OCI-LY7 (cell line): Measurements from ENCODE around the gene SULF2. TPM values are rescaled to one million over a fixed set of nuclear protein-coding genes. Genes with fewer than 3 reads are reported as not detected.

Source experiments
- BruUV-seq: library from RNA; stranded (reverse); fragments of 400-500 nt; replicated peaks from 2 replicates; lab custom pipeline; 2021; lab: Mats Ljungman, UMichigan
- CTCF ChIA-PET: fragments of 300-600 bp; sonication (Branson Sonifier 250); formaldehyde crosslinking; loops from one replicate; lab custom pipeline; 2022; ENCODE audit warnings: antibody characterized with exemption; ENCODE audit not compliant: unreplicated experiment; lab: Charles Lee
- POLR2A ChIA-PET: fragments of 300-600 bp; sonication (Branson Sonifier 250); formaldehyde crosslinking; loops from one replicate; lab custom pipeline; 2022; ENCODE audit warnings: antibody characterized with exemption; lab: Charles Lee
- DNase-seq: peaks from one replicate; pipeline ENCODE4 v3.0.0-alpha.2; 2015; ENCODE audit warnings: low spot score
- H2AFZ ChIP-seq: fragments of 200-600 bp; sonication (generic), shearing (Covaris generic); 2 replicates; pipeline ENCODE4 v1.6.1; 2014; ENCODE audit warnings: mild to moderate bottlenecking, antibody characterized with exemption, low read length, moderate library complexity
- H3K27ac ChIP-seq: fragments of 200-600 bp; sonication (generic); 2 replicates; pipeline ENCODE4 v1.5.1; 2014; ENCODE audit warnings: mixed run types, low read depth, mild to moderate bottlenecking, moderate library complexity, low read length, inconsistent platforms; ENCODE audit not compliant: poor library complexity, severe bottlenecking
- H3K36me3 ChIP-seq: fragments of 200-600 bp; sonication (generic); 2 replicates; pipeline ENCODE4 v1.6.1; 2014; ENCODE audit warnings: mild to moderate bottlenecking, antibody characterized with exemption, low read length, moderate library complexity, mixed read lengths; ENCODE audit not compliant: insufficient read depth
- H3K4me1 ChIP-seq: fragments of 200-600 bp; sonication (generic); 2 replicates; pipeline ENCODE4 v1.5.1; 2014; ENCODE audit warnings: mild to moderate bottlenecking, low read length; ENCODE audit not compliant: insufficient read depth, poor library complexity, severe bottlenecking
- H3K4me2 ChIP-seq: fragments of 200-600 bp; sonication (generic); 2 replicates; pipeline ENCODE4 v1.6.1; 2014; ENCODE audit warnings: mild to moderate bottlenecking, low read length
- H3K4me3 ChIP-seq: fragments of 200-600 bp; sonication (generic); 2 replicates; pipeline ENCODE4 v1.5.1; 2014; ENCODE audit warnings: mild to moderate bottlenecking, low read depth, low read length; ENCODE audit not compliant: poor library complexity, severe bottlenecking
- H3K79me2 ChIP-seq: fragments of 200-600 bp; sonication (generic); 2 replicates; pipeline ENCODE4 v1.6.1; 2016; ENCODE audit warnings: low read depth, mild to moderate bottlenecking, low read length, moderate library complexity, mixed read lengths; ENCODE audit not compliant: insufficient read depth
- H3K9me2 ChIP-seq: fragments of 200-600 bp; sonication (generic); 2 replicates; pipeline ENCODE4 v1.6.1; 2016; ENCODE audit warnings: mild to moderate bottlenecking, low read length, mixed read lengths; ENCODE audit not compliant: insufficient read depth
- H3K9me3 ChIP-seq: fragments of 200-600 bp; sonication (generic); 2 replicates; pipeline ENCODE4 v1.6.1; 2014; ENCODE audit warnings: mild to moderate bottlenecking, mixed run types, low read length, mixed read lengths
- H4K20me1 ChIP-seq: fragments of 200-600 bp; sonication (generic); 2 replicates; pipeline ENCODE4 v1.6.1; 2014; ENCODE audit warnings: mild to moderate bottlenecking, antibody characterized with exemption, low read length, moderate library complexity, mixed read lengths; ENCODE audit not compliant: insufficient read depth
- EZH2phosphoT487 ChIP-seq: fragments of 200-600 bp; sonication (generic); IDR thresholded peaks from 2 replicates; pipeline ENCODE4 v1.6.1; 2018; ENCODE audit warnings: low read depth, borderline replicate concordance, mild to moderate bottlenecking, mixed run types, antibody characterized with exemption, low read length, moderate library complexity, mixed read lengths
- intact Hi-C: fragments of 100-400 bp; cut with micrococcal nuclease; formaldehyde crosslinking; loops from one replicate; pipeline ENCODE4 v1.10.0; 2022; ENCODE audit not compliant: unreplicated experiment
- total RNA-seq, 2 experiments: library from RNA; depleted of rRNA in 1 of 2; stranded (reverse); fragments of >200 nt in 1 of 2; shearing (Covaris generic) in 1 of 2; gene quantifications; 2 replicates each; pipeline ENCODE4 v1.2.3, GENCODE V29; 2014 to 2022
- TF ChIP-seq, protein P1 (sequence below): fragments of 200-600 bp; sonication (generic); conservative IDR thresholded peaks from 2 replicates; pipeline ENCODE4 v1.5.1; 2014; ENCODE audit warnings: mild to moderate bottlenecking, antibody characterized with exemption, low read length, moderate library complexity, mixed read lengths

SULF2 gene
- total RNA-seq, 2 experiments from 2014 or later, result 0.03 to 0.51 TPM

DNA sequence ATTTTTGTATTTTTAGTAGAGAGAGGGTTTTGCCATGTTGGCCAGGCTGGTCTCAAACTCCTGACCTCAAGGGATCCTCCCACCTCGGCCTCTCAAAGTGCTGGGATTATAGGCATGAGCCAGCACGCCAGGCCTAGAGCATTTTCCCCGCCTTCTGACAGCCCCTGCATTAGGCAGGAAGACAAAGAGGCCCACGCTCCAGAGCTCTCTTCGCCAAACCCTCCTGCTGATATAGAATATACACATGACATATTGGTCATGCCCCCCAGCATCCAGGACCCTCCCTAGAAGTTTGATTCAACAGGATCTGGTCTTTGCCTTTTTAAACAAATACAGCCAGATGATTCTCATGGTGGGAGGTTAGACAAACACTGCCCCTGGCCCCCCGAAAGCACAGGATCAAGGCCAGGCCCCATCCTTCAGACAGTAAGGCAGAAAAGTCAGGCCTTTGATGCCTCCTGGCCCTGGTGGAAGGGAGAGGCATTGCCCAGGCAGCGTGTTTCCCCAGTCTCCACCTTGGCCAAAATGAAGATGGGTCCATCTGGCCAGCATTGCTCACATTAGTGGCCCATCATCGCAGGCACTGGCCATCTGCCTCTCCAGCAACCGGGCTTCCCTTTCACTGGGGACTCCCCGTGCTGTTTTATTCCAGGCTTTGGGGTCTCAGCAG, 4.4 kb downstream of the SULF2 start:
- Histone ChIP-seq H3K4me3 (no peak overlapping the region), H3K9me2 (no peaks in the 10 kb centered on the region), H3K79me2 (no peaks in the 10 kb centered on the region), H3K4me1 (no peaks in the 10 kb centered on the region), H3K4me2 (no peak overlapping the region), H3K27ac (no peak overlapping the region), H3K9me3 (no peaks in the 10 kb centered on the region), H2AFZ (no peak overlapping the region), H4K20me1 (no peaks in the 10 kb centered on the region), H3K36me3 (no peaks in the 10 kb centered on the region)
- no peak for DNase-seq
- no TSS peak for BruUV-seq
- no peak for TF ChIP-seq EZH2phosphoT487
- TF ChIP-seq, protein P1, sequence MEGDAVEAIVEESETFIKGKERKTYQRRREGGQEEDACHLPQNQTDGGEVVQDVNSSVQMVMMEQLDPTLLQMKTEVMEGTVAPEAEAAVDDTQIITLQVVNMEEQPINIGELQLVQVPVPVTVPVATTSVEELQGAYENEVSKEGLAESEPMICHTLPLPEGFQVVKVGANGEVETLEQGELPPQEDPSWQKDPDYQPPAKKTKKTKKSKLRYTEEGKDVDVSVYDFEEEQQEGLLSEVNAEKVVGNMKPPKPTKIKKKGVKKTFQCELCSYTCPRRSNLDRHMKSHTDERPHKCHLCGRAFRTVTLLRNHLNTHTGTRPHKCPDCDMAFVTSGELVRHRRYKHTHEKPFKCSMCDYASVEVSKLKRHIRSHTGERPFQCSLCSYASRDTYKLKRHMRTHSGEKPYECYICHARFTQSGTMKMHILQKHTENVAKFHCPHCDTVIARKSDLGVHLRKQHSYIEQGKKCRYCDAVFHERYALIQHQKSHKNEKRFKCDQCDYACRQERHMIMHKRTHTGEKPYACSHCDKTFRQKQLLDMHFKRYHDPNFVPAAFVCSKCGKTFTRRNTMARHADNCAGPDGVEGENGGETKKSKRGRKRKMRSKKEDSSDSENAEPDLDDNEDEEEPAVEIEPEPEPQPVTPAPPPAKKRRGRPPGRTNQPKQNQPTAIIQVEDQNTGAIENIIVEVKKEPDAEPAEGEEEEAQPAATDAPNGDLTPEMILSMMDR, result no peak
- ChIA-PET POLR2A (no interaction called here), CTCF (no interaction called here)
- intact Hi-C loops, result no loop called here

- Histone ChIP-seq H3K4me3 (no peak overlapping the region), H3K36me3 (no peaks in the 10 kb centered on the region), H3K4me1 (no peaks in the 10 kb centered on the region), H3K27ac (no peak overlapping the region), H3K79me2 (no peaks in the 10 kb centered on the region), H3K9me2 (no peaks in the 10 kb centered on the region), H3K9me3 (no peaks in the 10 kb centered on the region), H2AFZ (no peak overlapping the region), H4K20me1 (no peaks in the 10 kb centered on the region), H3K4me2 (no peak overlapping the region)
- TF ChIP-seq EZH2phosphoT487, result no peak
- TF ChIP-seq, protein P1, result no peak
- ChIA-PET POLR2A (interaction anchor here (1.5 kb wide), 1 partner anchor 12 kb away, joined by 4 read pairs; no protein-coding TSS in a partner anchor), CTCF (no interaction called here)
- intact Hi-C loops, result loop anchor here (5.0 kb wide), 1 partner anchor 51 kb away; no protein-coding TSS in a partner anchor
- BruUV-seq, result no TSS peak
- no peak for DNase-seq
These were observed 6.6 kb downstream of the SULF2 start for GRCh38 chr20:47778398-47779354.
